Measurements from ENCODE around the gene ZNF101.

GRCh38 chr19:19657397-19657783, 11.2 kb upstream of the ZNF101 start:
- TF ChIP-seq CTCF (IDR thresholded peaks at IDR 0.05): no peak
- TF ChIP-seq EZH2 (IDR thresholded peaks at IDR 0.05; ENCODE audit: borderline replicate concordance, insufficient read depth, low read depth, low read length, poor library complexity, severe bottlenecking): no peak

Data from B cell (primary cell).